Stimulated activated CD4-positive, alpha-beta T cell treated with anti-CD3 and anti-CD28 coated beads, Interleukin-12 subunit alpha, Interleukin-12 subunit beta, amount 100 ng/mL, for 24 hours (primary cell): ENCODE measurements around the gene SEC14L2.

ENCODE experiments used
- DNase-seq, 2 experiments: peaks; one replicate each; pipeline ENCODE4 v3.0.0-alpha.2; 2020; ENCODE audit warnings: low read depth in 2 of 2

Gene SEC14L2

DNA sequence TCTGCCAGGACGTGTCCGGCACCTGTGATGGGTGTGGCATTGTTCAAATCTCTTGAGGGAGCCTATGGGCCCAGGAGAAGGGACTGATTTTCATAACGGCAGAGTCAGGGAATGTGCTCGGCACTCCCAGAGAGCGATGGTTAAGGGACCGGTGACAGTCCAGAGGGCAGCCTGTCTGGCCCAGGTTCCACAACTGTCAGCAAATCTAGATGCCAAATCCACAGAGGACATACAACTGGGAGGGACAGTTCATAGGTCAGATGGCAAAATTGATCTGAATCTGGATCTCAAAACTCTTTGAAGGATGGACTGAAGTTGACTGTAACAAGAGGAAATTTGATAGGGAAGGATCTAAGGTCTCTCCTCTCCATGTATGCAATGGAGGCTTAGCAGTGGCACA is 7.5 kb downstream of the SEC14L2 start:
- DNase-seq: no peak

DNA sequence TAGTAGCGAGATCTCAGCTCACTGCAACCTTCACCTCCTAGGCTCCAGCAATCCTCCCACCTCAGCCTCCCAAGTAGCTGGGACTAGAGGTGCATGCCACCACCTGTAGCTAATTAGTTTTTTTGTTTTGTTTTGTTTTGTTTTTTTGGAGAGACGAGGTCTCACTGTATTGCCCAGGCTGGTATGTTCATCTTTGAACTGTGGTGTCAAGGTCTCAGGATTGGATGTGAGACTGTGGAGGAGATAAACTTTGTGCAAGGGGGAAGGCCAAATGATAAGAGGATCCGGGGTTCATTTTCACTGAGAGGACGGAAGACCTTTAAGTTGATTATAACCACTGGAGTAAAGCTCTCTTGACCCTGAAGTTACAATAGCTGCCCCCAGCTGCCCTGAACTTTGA is 8.9 kb downstream of the SEC14L2 start:
- DNase-seq: no peak

- DNase-seq: no peak
Measured at GRCh38 chr22:30406400-30406799, 9.6 kb downstream of the SEC14L2 start.

GRCh38 chr22:30408388-30409102 is 11.7 kb downstream of the SEC14L2 start:
- DNase-seq: no peak

GRCh38 chr22:30411780-30412179 is 15.0 kb downstream of the SEC14L2 start:
- no peak for DNase-seq

DNA sequence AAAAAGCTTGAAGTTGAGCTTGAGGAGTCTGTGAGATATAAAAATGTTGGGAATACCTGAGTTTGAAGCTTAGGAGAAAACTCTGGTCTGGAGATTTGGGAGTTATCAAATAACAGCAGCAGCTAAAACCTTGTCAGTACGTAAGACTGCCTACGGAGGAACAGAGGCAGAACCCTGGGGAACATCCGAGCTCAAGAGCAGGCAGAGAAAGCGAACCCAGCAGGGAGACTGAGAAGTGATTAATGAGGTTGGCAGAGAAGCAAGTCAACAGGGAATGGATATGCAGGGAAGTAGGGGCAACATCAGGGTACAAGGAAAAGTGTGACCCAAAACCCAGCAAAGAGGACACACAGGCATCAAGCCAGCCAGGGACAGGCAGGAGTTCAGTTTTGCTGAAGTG is 16.2 kb downstream of the SEC14L2 start:
- no peak for DNase-seq

GRCh38 chr22:30413745-30414524 is 17.1 kb downstream of the SEC14L2 start:
- no peak for DNase-seq

DNA sequence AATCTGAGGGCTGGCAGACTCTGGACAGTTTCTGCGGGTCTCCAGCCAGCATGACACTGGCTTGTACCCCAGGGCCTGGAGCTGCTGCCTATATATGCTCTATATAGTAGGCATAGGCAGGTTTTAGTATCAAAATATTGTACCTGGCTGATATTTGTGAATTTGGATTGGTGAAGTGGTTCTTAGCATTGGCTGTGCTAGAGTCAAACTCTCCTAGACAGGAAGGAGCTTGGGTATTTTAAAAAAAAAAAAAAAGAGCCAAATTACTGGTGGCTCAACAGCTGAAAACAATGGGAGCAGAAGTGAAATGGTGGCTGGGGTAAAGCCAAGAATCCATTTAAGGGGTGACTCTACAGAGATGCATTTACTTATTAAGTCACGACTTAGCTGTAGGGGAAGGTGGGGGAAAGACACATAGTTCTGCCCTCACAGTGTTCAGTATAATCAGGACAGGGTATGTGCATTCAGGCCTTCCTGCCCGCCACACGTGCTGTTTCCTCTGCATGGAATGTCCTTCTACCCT is 17.8 kb downstream of the SEC14L2 start:
- no peak for DNase-seq

DNA sequence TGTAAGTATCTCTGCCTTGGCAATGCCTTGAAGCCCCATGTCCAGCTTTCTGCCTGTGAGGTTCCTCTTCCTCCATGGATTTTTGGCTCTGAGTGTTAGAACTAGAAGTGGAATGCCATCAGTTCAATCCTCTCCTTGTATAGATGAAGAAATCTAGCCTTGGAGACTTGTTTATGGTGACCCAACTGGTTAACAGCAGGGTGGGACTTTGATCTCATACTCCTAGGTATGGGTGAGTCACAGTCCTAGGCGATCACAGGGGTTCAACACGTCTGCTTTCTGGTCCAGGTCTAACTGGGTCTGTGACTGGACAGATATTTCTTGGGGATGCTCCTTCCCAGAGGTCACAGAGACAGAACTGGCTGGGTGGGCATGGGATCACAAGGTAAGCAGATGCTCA is 19.6 kb downstream of the SEC14L2 start:
- no peak for DNase-seq

DNA sequence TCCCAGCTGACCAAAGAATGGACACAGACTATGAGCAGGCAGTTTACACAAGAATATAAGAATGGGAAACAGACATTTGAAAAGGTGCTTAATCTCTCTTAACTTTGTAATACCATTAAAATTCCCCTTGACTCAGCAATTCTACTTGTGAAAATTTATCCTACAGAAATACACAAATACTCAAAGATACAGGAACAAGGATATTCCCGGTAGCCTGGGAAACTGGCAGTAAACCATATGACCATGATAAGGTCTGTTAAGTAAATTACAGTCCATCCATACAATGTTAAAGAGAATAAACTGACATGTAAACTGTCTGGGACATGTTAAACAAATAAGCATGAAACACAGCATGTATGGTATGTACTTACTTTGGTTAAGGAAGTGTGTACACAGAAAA is 20.0 kb downstream of the SEC14L2 start:
- DNase-seq: no peak

GRCh38 chr22:30420347-30421125 is 23.7 kb downstream of the SEC14L2 start:
- no peak for DNase-seq

- no peak for DNase-seq
Measured at GRCh38 chr22:30421695-30422480, 25.1 kb downstream of the SEC14L2 start.

- peak; percentile 17 to 47 for DNase-seq
Measured at GRCh38 chr22:30422481-30423300, 25.9 kb downstream of the SEC14L2 start.

GRCh38 chr22:30423301-30423958 is 26.6 kb downstream of the SEC14L2 start:
- peak; percentile 37 to 50 for DNase-seq

- DNase-seq: peak; percentile 96 to 97
Measured at GRCh38 chr22:30423959-30424533, 27.2 kb downstream of the SEC14L2 start.

DNA sequence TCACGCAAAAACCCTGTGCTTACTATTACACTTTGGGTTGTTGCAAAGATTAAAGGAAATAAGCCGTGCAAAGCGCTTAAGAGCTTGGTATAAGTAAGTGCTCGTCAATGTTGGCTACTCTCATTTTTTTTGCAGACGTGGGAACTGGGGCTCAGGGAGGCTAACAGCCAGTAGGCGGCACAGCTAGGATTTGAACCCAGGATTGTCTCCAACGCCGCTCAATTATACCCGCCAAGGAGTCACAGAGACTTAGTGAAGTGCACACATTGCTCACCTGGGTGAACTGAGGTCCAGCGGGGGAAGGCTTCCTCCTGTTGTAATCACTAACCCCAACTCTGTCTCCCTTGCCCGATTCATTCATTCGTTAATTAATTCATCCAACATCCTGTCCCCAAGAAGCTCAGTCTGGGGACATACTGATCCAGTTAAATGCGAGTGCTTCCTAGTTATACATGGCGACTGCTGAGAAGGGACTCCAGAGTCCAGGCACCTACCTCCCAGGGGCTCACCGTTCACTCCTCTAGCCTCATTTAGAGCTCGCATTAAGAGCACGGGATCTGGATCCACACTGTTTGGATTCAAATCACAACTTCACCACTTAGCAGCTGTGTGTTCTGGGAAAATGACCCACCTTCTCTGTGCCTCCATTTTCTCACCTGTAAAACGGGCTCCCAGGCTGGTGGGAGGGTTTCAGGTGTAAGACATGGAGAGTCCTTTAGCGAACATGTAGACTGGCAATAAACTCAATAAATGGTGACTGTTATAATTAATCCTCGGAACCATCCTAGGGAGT is 27.9 kb downstream of the SEC14L2 start:
- no peak for DNase-seq

DNA sequence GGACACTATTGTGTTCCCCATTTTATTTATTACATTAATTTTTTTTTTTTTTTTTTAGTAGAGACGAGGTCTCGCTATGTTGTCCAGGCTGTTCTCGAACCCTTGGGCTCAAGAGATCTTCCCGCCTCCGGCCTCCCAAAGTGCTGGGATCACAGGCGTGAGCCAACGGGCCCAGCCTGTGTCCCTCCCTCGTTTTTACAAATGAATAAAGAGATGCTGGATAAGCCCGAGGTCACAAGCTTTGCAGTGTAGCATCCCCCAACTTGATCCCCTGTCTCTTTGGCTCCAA is 28.5 kb downstream of the SEC14L2 start:
- DNase-seq: no peak

DNA sequence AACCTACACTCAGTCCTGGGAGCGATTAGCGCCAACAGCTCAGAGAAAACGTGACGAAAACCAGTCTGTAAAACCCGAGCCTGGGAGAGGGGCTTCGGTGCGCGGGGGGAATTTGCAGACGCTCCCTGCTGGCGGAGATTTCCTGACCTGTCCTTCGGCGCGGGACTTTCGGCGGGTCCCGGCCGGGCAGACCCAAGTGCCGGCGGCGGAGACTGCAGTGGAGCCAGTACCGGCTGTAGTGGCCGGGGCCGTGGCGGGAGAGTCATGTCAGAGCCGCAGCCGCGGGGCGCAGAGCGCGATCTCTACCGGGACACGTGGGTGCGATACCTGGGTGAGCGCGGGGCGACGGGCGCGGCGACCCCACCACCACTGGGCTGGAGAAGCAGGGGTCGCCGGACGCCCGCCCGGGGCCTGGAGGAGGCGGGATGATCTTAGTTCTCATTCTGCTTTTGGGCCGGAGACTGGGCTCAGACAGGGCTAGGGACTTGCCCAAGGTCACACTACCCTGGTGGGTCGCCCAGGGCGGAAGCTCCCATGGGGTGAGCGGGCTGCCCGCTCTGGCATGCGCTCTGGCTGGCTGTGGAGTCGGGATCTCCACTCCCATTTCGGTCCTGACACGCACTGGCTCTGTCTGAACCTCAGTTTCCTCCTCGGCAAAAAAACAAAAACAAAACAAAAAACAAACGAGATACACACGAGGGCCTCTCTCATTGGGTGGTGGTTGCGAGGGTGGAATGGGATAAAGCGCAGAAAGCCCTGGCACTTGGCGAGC is 29.0 kb downstream of the SEC14L2 start, which contains the start of gene MTFP1:
MTFP1 (plus strand) TSS at position 153 of the 772 bp plus-strand sequence; CDS start at position 265, 112 bp downstream.
- peak; percentile 34 to 36 for DNase-seq
